Measurements from ENCODE around the gene LRRTM2.
A peak's percentile ranks its signal among the peaks of the same experiment; 100 is the strongest.

LRRTM2 gene

GRCh38 chr5:138883211-138883610 is 8.1 kb upstream of the LRRTM2 start:
- DNase-seq = no peak

DNA sequence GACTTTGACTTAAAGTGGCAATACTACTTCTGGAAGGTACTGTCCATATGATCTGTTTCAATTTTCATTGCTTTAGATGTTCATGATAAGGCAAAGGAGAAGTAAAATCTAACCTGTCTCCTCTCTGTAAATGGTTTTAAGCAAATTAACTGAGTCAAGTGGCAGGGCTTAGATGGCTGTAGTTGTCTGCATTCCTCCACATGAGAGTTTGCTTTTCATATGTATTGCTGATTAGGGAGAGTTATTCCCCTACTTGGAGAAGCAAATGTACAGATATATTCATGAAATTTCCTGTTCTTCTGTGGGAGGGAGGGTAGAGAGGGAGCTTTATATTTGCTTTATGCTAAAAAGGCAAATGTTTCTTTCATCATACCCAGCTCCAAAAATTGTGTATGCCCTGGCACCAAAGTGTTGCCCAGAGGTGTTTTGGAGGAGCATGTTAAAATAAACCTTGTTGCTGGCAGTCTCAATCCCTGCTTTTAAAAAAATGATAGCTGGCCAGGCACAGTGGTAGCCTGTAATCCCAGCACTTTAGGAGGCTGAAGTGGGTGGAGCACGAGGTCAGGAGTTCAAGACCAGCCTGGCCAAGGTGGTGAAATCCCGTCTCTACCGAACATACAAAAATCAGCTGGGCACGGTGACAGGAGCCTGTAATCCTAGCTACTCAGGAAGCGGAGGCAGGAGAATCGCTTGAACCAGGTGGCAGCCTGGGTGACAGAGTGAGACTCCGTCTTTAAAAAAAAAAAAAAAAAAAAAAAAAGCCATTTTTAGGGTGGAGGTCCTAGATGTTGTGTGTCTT is 3.5 kb upstream of the LRRTM2 start:
- DNase-seq = no peak

- no peak for DNase-seq
These were observed 1.7 kb upstream of the LRRTM2 start for GRCh38 chr5:138876811-138877210.

GRCh38 chr5:138875946-138876345 is 811 bp upstream of the LRRTM2 start:
- no peak for DNase-seq

- no peak for DNase-seq
These were observed 379 bp upstream of the LRRTM2 start for GRCh38 chr5:138875552-138875875.

DNA sequence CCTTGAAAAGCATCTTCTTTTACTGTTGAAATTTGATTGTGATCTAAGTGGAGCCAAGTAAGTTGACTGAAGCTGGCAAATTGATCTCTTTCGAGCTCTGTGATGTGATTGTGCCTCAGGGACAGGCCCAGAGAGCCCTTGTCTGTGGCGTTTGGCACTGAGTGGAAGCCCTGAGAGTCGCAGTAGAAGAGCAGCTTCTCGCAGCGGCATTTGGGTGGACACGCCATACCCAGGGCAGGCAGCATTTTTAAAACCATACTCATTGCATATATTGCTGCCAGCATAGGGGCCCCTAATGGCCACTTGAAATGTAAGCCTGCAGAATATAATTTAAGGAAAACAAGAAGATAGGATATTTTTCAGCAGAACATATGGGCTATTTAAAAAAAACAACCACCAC is 894 bp downstream of the LRRTM2 start:
- no peak for DNase-seq

- DNase-seq = no peak
These were observed 1.5 kb downstream of the LRRTM2 start for GRCh38 chr5:138873466-138874221.

DNA sequence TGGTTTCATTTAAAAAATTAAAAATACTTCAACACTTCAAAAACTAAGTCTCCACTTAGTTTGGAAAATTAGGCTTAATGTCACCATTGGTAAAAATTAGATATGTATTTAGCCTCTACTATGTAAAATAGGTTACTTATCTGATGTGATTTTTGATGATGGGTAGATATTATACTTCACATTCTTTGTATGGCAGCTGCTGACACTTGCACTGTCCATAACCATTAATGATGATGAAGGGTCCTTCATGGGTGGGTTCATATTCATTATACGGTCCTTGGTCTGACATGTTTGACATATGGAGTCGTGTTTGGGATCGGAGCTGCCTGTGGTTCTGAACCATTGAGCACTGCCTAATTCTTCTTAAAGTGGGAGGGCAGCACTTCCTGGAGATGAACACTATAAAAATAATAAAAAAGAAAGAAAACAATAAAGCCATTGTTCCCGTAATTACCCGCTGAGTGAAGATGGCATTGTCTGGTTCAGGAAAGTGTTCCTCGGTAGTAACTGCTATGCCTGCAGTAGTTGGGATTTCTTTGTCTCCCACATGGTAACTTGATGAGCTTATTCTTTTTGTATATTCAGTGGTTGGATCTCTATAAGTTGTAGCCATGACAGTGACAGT is 2.2 kb downstream of the LRRTM2 start:
- DNase-seq = no peak

GRCh38 chr5:138870611-138871010 is 4.5 kb downstream of the LRRTM2 start:
- DNase-seq = no peak

DNA sequence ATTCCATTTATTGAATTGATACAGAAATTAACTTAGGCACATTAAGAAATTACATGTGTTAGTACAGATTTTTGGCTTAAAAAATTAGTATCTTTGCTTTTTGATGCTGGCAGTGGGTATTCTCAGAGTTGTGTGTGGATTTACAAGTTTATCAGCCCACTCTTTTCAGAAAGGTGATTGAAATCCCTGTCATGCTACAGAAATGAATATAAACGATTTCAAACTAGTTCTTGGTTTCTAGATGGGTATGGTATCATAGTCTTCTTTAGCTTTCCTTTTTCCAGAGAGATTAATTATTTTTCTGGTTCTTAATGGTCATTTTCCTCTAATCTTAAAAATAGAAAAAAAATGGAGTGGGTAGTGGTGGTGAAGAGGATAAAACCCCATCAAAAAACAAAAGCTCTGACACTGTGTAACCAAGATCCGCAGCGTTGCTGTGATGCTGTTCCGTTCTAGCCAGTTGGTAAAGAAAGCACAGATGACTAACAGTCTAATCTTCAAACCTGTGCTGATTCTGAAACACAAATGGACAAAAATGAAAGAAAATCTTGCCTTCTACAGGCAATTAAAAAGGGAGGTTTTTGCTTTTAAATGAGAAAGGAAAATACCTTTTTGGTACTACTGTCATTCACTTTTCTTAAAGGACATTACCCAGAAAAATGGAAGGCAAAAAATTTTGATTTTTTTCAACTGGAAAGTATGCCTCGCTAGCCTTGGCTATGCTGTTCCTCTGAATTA is 5.2 kb downstream of the LRRTM2 start:
- no peak for DNase-seq

DNA sequence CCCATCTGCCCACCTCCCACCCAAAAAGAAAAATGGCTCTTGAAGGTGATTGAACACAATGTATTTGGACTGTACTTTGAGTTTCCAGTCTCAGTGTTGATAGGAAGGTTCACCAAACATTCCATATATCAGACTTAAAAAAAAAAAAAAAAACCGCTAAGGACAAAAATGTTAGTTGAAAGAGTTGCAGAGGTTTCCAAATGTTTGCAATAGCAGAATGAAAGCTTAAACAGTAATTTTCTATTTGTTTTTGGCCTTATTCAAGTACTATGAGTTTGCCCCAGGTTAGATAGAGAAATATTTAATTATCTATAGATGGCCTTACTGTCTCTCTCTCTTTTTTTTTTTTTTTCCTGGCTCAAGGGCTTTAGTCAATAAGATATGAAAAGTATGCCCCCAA is 6.1 kb downstream of the LRRTM2 start:
- no peak for DNase-seq

GRCh38 chr5:138867011-138867410 is 8.1 kb downstream of the LRRTM2 start:
- DNase-seq = no peak

DNA sequence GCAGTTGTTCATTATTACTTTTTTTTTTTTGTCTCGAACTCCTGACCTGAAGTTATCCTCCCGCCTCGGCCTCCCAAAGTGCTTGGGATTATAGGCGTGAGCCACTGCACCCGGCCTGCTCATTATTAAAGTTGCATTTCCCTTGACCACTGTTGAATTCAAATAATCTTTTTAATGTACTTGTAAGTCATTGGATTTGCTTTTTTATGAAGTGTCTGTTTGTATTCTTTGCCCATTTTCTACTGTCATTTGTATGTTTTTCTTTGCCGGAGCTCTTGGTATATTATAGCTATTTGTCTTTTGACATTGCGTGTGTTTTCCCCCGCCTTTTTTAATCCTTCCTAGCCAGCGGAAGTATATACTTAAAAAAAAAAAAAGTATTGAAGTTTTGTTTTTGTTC is 22.0 kb downstream of the LRRTM2 start:
- no peak for DNase-seq

DNA sequence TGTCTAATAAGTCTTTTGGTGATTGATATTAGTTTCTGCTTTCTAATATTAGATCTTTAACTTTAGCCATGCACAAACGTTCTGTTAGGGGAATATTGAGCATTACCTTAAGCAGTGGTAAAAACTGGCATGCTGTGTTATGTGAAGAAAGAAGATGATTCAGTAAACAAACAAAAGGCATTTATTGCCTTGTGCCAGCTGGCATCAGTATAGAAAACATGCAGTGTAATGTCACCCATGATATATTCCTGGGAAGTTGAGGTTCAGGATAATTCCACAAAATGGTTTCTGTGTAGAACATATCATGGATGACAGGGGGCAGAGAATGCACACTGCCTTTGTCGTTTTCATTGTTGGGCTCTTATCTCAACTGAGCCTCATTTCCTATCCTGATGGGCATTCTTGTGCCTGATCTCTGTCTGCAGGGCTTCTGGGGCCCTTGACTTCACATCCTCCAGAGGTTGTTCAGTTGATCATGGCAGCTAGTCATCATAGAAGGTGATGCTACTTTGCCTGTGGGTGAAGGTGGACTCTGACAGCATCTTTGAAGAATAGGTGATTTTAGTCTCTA is 24.2 kb downstream of the LRRTM2 start:
- peak; percentile 67 for DNase-seq

DNA sequence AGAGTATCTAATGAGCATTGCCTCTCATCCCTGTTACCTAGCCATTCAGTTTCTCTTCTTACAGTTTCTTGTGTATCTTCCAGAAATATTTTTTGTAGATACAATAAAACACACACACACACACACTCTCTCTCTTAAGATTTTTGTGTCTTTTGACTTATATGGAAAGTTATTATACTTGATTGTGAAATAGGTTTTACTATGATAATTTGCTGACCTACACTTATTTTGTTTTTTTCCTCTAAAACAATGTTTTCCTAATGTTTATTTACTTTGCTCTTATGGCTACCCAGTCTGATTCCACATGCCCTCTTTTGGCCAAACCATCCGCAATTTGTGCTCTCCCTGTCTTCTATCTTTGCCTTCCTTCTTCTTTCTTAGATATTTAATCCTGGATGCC is 25.3 kb downstream of the LRRTM2 start:
- no peak for DNase-seq

DNA sequence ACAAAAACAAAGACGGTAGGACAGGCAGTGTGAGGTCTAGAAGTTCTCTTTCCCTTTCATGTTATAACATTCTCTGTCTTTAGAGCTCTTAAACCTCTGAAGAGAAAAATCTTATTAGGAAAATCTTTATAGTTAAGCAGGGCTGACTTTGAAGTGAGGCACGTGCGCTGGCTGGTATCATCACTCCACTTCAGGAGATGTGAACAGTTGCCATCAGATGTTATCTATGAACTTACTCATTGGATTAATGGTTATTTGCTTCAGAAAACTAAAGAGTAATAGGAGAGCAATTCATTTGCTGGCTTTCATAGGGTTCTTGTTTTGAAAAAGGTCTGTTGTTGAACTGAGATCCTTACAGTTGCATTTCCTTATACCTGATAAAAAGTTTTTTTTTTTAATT is 25.7 kb downstream of the LRRTM2 start:
- peak; percentile 21 for DNase-seq

- no peak for DNase-seq
These were observed 30.2 kb downstream of the LRRTM2 start for GRCh38 chr5:138844812-138845513.

DNA sequence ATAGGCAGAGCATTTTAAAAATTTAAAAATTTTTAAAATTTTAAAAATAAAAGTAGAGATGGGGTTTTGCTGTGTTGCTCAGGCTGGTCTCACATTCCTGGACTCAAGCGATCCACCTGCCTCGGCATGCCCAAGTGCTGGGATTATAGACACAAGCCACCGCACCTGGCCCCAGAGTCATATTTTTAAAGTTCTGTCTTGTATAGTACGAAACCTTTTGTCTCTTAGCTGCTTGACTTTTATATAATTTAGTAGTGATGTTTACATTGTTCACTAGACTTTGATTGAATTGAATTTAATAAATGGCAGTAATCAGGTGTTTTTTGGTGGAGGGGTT is 31.0 kb downstream of the LRRTM2 start:
- DNase-seq = no peak

GRCh38 chr5:138843316-138844124 is 31.6 kb downstream of the LRRTM2 start:
- no peak for DNase-seq

DNA sequence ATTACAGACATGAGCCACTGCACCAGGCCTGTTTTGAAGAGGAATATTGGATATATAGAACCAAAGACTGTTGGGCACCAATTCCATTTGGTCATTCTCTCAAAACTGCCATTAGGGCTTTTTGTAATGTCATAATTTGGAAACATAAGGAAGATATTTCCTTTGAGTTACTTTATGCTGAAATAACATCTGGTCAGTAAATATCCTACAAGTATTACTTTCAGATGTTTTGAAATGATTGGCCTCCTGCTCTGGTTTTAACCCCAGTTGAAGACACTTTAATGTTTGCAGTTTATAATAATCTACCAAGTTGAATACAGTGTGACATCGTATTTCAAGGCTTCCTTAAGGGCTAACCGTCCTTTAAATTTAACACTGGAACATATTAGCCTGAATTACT is 33.6 kb downstream of the LRRTM2 start:
- no peak for DNase-seq

- no peak for DNase-seq
These were observed 35.0 kb downstream of the LRRTM2 start for GRCh38 chr5:138840103-138840502.

- no peak for DNase-seq
These were observed 38.0 kb downstream of the LRRTM2 start for GRCh38 chr5:138837160-138837559.

All from hematopoietic multipotent progenitor cell treated with erythropoietin and hydrocortisone succinate and interleukin-3 and kit ligand, for 4 days (in vitro differentiated cells).